T follicular helper cell (primary cell): Measurements from ENCODE around the gene MCCC1.
"Not testable (repeated sequence)": the region's sequence is repeated elsewhere in the genome, so short reads cannot be mapped to it uniquely, and the experiment has no call there.

Source experiments
- DNase-seq: peaks from one replicate; pipeline ENCODE4 v3.0.0-alpha.2; 2020; ENCODE audit warnings: low read depth

The MCCC1 gene

DNA sequence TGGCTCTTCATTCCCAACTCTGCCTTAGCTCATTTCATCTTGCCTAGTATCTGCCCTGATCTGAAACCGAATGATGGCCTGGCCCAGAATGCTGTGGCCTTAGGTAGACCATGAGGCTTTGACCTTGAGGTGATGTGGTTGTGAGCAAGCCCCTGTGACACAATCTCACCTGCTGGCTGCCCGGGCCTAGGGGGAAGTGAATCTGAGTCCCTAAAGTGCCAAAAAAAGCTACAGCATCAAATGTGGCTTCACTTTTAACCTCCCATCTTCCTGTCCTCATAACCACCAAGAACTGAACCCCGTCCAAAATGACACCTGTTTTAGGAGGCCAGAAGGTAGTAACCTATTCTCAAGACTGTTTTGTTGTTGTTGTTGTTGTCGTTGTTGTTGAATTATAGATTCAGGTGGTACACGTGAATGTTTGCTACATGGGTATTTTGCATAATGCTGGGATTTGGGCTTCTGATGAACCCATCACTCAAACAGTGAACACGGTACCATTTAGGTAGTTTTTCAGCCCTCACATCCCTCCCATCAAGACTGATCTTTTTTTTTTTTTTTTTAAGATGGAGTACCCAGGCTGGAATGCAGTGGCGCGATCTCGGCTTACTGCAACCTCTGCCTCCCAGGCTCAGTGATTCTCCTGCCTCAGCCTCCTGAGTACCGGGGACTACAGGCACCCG is 54.6 kb downstream of the MCCC1 start:
- no peak for DNase-seq

DNA sequence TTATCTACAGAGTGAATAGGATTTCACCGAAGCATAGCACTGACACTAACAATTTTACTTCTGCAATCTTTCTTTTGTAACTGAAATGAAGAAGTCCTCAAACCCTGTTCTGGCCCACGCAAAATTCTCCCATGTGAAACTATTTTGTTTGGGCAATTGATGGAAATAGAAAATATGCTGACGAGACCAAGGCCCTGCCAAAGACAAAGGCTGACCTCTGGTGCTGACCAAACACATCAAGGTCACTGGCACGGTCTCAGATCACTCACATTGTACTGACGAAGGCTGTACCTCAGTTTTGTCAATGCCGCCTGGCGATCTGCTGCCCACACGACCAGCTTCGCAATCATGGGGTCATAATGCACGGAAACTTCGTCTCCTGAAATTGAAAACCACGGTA is 60.5 kb downstream of the MCCC1 start:
- DNase-seq = no peak

DNA sequence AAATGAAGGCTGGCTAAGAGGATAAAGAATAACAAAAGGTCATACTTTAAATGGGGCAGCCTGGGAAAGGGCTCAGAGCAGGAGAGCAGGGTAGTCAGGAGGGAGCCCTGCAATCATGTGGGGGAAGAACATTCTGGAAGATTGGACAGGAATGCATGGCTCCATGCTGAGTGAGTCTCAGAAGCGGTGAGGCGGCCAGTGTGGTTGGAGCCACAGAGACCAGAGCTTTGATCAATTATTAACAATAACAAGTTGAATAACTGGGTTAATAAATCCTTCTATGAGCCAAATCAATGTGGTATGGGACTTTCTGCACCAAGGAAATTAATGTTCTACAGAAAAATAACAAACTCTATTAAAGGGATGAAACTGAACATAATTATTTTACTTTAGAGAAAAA is 61.1 kb downstream of the MCCC1 start:
- no peak for DNase-seq

DNA sequence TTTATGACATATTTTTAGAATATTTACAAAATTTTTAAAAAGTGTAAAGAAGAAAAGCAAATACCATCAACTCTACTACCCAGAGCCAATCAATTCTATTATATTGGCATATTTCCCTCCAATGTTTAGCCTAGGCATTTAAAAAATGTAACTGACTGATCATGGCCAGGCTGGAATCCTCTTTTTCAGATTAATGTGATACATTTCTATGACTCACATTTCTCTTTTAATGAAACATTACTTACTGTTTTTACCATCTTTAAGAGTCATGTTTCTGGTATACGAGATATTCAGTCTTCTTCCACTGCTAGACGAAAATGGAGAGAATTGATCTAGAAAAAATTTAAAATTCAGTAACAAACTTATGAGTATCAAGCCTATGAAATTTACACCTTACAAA is 65.5 kb downstream of the MCCC1 start:
- no peak for DNase-seq

DNA sequence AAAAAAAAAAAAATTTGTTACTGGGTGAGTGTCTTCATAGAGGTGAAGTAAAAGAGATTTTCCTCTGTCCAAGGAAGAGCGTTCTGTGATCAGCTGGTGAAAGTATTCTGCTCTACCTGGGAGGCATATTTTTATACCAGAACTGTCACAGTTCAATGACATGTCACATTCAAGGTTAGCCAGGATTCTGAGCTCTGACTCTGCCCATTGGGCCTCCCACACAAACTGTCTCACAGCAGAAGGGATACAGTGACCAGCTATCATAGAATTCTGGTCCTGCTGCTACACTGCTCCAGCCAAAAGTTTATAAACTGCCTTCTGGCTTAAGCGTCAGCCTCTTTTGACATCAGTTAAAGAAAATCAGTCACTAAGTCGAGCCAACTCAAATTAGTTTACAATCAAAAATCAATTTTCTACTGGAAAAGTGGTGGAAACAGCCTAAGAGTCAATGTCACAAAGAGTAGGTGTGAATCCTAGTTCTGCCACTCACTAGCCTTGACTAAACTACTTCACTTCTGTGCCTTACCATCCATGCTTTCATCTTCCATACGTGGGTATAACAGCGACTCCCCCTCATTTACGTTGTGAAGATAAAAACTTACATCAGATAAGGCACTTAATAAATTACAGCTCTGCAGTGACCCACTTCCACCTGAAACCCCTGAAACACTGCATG is 66.3 kb downstream of the MCCC1 start:
- no peak for DNase-seq

DNA sequence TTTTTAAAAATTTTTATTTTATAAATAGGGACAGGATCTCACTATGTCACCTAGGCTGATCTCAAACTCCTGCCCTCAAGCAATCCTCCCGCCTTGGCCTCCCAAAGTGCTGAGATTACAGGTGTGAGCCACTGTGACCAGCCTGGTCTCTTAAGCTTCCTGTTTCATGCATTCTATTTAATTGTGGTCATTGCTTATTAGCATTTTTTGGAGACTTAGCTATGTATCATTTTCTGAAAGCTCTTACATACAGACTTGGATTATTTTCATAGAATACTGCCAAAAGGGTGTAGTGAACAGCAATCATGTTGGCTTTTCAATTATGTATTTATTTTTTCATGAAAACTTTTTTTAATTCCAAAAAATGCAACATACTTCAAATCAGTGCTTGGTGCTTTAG is 67.5 kb downstream of the MCCC1 start:
- no peak for DNase-seq

DNA sequence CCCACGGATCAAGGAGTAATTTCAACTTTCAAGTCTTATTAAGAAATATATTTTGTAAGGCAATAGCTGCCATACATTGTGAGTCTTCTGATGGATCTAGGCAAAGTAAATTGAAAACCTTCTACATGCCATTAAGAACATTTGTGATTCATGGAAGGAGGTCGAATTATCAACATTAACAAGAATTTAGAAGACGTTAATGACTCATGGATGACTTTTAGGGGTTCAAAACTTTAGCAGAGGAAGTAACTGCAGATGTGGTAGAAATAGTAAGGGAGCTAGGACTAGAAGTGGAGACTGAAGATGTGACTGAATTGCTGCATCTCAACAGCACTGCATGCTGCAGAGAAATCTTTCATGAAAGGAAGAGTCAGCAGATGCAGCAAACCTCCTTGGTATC is 70.9 kb downstream of the MCCC1 start:
- DNase-seq = no peak

DNA sequence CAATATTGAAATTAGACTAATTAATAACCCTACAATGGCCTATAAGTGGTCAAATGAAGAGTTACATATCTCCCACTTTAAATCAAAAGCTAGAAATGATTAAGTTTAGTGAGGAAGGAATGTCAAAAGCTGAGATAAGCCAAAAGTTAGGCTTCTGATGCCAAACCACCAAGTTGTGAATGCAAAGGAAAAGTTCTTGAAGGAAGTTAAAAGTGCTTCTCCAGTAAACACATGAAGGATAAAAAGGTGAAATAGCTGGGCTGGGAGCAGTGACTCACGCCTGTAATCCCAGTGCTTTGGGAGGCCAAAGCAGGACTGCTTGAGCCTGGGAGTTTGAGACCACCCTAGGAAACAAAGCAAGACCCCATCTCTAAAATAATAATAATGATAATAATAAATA is 72.0 kb downstream of the MCCC1 start:
- DNase-seq = no peak

DNA sequence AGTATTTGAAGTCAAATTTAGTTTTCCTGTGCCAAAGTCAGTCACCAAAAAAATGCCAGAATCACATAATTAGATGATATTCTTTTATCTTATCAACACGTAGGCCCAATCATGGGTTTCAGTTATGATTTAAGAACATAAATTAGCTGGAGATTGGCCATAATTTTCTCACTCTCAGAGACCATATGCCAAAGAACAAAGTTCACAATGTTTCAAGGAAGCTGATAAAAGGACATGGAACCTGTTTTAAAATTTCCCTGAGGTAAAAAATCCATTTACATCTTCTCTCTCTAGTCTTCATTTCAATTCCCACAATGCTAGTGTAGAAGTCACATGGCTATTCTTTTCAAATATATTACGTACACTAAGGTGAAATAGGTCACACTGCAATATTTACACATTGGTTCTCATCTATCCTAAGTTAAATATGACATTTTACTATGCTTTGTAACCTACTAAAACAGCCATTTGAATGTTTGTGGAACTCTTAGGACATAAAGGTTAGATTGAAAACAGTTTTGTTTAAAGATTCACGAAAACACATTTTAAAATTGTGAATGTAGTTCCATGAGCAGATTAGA is 76.3 kb downstream of the MCCC1 start:
- DNase-seq = no peak

DNA sequence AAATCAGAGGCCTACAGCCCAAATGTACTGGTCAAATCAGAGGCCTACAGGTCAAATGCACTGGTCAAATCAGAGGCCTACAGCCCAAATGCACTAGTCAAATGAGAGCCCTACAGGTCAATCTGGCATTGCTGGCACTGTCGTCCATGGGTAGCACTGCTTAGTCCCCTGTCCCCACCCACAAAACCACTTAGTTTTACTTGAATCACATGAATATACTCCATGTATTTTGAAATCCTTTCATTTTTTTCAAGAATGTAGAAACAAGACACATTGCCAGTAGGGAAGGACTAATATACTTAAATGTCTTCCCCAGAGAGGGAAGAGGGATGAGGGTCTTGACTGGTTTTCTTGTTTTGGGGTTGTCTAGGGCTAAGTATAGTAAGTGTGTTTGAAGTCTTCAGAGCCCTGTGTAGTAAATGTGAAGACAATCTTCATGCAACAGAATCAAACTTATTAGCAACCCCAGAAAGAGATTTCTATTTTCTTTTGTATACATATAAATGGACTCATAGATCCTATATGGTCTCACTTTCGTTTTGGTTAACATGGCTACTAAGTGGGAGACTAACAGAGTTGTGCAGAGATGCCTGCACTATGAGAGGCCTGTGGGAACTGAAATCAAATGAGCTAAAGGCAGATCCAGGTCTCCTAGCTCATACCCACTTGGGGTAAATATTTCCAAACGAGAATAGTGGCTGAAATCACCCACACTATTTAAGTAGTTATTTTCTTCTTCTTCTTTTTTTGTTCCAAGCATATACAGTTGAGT is 80.7 kb downstream of the MCCC1 start:
- DNase-seq = no peak

DNA sequence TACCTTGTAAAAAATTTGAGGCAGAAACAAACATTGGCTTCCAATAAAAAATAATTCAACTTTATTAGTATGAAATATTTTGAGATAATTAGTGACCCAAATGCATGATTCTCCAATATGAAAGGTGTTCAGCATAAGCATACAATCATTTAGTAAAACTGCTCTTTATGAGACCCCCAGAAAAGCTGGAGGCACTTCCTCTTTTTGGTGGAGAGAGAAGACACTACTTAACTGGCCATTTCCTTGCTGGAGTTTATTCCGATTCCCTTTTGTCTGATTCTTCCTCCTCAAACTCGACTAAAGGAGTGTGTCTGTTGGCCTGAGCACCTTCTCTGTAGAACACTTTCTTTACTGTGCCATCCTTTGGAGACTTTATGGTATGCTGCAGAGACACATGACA is 84.1 kb downstream of the MCCC1 start:
- no peak for DNase-seq

DNA sequence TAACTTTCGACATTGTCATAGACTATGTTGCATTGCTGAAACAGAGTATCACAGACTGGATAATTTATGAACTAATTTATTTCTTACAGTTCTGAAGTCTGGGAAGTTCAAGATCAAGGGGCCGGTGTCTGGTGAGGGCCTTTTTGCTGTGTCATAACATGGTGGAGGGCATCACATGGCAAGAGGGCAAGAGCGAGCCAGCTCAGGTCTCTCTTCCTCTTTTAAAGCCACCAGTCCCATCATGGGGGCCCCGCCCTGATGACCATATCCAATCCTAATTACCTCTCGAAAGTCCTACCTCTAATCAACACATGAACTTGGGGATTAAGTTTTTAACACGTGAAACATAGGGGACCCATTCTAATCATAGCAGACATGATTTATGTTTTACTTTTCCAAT is 85.4 kb downstream of the MCCC1 start:
- no peak for DNase-seq

DNA sequence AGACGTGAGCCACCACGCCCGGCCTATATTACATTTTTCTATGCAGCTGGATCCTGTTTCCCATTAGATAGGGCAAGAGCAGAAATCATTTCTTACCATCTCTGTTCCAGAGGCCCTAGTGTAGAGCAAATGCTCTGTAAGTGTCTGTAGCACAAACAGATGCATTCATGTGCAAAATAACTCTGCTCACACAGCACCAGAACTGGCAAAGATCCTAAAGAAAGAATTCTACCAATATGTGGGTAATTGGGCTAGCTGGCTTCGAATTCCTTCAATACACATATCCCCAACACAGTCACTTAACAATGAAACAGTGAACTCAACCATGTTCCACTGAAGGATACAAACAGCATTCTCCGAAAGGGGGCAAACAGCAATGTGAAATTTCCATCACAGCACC is 86.2 kb downstream of the MCCC1 start:
- no peak for DNase-seq

DNA sequence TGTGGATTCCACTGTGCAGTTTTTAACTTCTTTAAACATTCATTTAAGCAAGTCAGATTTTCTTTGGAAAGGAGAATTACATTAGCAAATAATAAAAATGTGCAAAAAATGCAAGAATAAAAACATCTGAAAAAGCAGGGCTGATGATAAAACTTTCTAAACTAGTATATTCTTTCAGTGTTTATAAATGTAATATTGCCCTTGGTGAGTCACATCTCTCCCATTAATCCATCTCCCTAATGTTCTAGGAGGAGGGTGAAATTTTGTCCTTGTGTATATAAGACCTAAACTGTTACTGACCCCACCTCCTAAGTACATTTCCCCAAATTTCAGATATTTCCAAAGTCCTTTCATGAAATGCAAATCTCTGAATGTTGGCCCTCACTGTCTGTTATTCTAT is 90.5 kb downstream of the MCCC1 start:
- DNase-seq = no peak

DNA sequence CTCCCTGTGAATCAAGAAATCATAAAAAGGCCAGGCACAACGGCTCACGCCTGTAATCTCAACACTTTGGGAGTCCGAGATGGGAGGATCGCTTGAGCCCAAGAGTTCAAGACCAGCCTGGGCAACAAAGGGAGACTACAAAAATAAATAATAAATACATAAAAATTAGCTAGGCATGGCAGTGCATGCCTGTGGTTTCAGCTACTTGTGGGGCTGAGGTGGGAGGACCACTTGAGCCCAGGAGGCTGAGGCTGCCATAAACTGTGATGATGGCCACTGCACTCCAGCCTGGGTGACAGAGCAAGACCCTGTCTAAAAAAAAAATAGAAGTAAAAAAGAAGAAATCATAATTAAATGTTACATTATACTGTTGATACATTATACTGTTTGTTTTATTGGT is 91.0 kb downstream of the MCCC1 start:
- no peak for DNase-seq

DNA sequence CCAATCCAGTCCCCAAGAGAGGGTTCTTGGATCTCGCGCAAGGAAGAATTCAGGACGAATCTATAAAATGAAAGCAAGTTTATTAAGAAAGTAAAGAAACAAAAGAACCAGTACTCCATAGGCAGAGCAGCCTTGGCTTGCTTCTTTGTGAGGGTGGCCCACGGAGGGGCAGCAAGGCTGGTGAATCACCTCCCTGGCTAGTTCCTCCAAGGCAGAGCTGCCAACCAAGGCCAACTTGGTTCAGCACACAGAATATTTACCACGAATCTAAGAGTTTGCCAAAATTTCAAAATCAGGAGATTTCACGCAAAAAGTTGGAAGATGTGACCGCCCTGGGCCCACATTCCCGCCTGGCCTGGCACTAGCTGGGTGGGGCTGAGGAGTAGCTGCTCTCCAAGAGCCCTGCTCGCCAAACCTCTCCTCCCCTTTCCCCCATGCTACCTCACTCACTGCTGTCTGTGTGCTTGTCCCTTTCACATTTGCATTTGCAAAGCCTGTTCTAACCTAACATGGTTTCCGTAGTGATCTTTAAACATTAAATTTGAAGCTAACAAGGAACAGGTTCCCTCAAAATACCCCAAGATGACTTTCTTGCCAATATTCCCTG is 92.8 kb downstream of the MCCC1 start:
- DNase-seq = no peak

DNA sequence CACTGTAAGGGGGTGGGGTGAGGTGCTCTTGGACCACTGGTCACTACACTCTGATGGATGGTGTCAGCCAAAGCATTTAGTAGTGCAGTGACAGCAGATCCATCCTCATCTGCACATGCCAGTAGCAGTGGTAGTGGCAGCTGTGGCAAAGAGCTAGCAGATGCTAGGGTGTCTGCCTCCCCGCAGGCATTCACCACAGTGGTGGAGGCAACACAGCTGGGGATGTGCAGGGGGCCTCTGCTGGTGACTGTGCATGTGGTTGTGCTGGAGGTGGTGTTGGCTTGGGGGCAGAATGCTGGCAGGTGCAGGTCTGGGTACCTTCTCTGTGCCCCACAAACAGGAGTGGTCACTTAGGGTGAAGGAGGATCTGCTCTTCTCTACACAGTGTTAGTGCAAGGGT is 99.5 kb downstream of the MCCC1 start:
- no peak for DNase-seq

DNA sequence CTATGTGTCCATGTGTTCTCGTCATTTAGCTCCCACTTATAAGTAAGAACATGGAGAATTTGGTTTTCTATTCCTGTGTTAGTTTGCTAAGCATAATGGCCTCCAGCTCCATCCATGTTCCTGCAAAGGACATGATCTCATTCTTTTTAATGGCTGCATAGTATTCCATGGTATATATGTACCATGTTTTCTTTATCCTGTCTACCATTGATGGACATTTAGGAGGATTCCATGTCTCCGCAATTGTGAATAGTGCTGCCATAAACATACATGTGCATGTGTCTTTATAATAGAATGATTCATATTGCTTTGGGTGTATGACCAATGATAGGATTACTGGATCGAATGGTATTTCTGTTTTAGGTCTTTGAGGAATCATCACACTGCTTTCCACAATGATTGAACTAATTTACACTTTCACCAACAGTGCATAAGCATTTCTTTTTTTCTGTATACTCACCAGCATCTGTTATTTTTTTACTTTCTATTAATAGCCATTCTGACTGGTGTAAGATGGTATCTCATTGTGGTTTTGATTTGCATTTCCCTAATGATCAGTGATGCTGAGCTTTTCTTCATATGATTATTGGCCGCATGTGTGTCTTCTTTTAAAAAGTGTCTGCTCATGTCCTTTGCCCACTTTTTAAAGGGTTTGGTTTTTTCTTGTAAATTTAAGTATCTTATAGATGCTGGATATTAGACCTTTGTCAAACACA is 105.7 kb downstream of the MCCC1 start:
- DNase-seq = not testable (repeated sequence)

DNA sequence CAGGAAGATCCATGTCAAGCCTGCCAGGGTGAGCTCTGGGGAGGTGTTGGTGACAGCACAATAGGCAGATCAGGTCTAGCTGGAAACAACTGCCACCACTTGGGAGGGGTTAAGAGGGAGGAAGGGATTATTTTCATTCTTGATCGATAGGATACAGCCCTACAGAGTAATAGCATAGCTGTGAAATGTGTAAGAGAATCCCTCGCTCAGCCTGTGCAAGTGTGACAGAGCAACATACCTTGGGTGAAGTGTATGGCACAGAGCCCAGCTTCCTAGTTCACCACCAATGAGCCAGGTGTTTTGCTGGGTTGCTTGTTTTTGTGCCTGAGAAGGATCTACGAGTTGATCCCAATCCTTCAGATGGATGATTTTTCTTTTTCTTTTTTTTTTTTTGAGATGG is 109.7 kb downstream of the MCCC1 start:
- DNase-seq = no peak

DNA sequence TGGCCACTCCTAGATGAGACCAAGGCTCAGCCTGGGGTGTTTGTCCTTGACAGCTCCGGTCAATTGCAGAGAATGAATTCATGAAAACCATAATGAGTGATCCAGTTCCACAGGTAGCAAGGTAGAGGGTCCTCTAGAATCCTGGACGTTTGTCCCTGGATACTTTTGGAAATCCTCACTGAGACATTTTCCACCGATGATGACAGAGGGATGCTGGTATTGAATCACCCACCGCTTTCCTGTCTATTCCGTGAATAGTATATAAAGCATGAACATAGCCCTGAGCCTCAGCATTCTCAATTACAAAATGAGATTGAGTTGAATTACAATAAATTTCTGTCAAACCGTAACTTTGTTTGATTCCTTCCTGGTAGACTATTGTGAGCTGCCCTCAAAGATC is 113.3 kb downstream of the MCCC1 start:
- no peak for DNase-seq

DNA sequence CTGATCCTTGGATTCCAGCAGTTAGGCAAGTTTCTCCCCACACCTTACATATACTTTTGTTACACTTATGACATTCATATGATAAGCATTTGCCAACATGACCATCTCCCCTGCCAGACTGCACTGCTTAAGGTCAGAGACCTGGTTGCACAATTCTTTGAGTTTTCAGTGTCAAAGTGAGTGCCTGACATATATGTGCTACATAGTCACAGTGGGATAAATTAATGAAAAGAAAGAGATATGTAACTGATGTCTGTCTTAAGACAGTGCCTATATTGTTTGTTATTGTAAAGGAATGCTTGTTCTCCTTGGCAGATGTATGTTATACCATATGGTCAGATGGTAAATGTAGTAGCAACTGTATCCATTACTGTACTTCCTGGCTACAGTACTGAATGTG is 115.4 kb downstream of the MCCC1 start:
- no peak for DNase-seq

DNA sequence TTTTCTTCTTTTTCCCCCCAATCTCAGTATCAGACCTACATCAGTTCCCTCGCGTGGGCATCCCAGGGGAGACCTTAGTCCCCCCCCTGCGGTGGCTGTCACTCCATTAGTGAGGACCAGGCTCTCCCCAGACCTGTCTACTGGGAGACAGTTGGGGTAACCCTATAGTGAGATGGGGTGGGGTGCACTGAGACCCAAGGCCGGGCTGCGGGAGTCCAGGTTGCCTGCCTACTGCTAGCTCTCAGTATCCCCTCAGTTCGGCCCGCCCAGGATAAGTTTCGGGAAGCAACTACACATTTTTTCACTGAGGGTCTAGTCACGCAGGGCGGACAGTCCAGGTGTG is 118.3 kb downstream of the MCCC1 start:
- no peak for DNase-seq
